GM12878 (cell line): Measurements from ENCODE around the gene SEMA5B. TPM values are rescaled to one million over a fixed set of nuclear protein-coding genes. Genes with fewer than 3 reads are reported as not detected.

Source experiments
- BACH1 ChIP-seq: fragments of 450-650 bp; IDR thresholded peaks from 2 replicates; pipeline ENCODE4 v1.6.1; 2017; ENCODE audit warnings: mild to moderate bottlenecking, borderline replicate concordance
- CEBPZ ChIP-seq: fragments of 150-350 bp; IDR thresholded peaks from 2 replicates; pipeline ENCODE4 v1.6.1; 2016; ENCODE audit warnings: low read depth, low read length
- CHD4 ChIP-seq: fragments of 200-600 bp; sonication (generic); IDR thresholded peaks from 2 replicates; pipeline ENCODE4 v1.6.1; 2016; ENCODE audit warnings: mild to moderate bottlenecking
- CUX1 ChIP-seq: IDR thresholded peaks from 2 replicates; pipeline ENCODE4 v1.6.1; 2012; ENCODE audit warnings: improper control_type of control experiment, low read depth, low read length; ENCODE audit not compliant: insufficient replicate concordance
- DPF2 ChIP-seq: fragments of 450-650 bp; IDR thresholded peaks from 2 replicates; pipeline ENCODE4 v1.6.1; 2017; ENCODE audit warnings: mild to moderate bottlenecking
- EGR1 ChIP-seq, 2 experiments: IDR thresholded peaks; 1 replicate in 1 of 2; 2 replicates in 1 of 2; pipeline ENCODE4 v1.6.1; 2011 to 2012; ENCODE audit warnings: low read depth in 2 of 2, low read length in 2 of 2, borderline replicate concordance in 1 of 2, mild to moderate bottlenecking in 1 of 2, moderate library complexity in 1 of 2
- IRF4 ChIP-seq: IDR thresholded peaks from 2 replicates; pipeline ENCODE4 v1.6.1; 2011; ENCODE audit warnings: low read depth, low read length
- NFYB ChIP-seq: IDR thresholded peaks from 2 replicates; pipeline ENCODE4 v1.6.1; 2011; ENCODE audit warnings: low read depth, mild to moderate bottlenecking, low read length, improper control_type of control experiment, moderate library complexity; ENCODE audit not compliant: insufficient read depth
- SRF ChIP-seq, 2 experiments: IDR thresholded peaks; 2 replicates each; pipeline ENCODE4 v1.6.1; 2011; ENCODE audit warnings: low read depth in 2 of 2, low read length in 2 of 2, mild to moderate bottlenecking in 1 of 2, moderate library complexity in 1 of 2
- polyA plus RNA-seq, 11 experiments: library from polyadenylated mRNA; depleted of rRNA in 4 of 11; unstranded in 6 of 11; stranded (reverse) in 5 of 11; fragments of >200 nt; fragmentation: Nextera tagmentation in 4 of 11; fragmentation: Illumina TruSeq in 1 of 11; extraction: Ambion mirVana in 4 of 11; extraction: Trizol in 1 of 11; gene quantifications; 1 replicate in 1 of 11; 2 replicates in 10 of 11; pipeline versions ENCODE4 v1.2.1 to v1.2.3, GENCODE V29; 2011 to 2016; ENCODE audit warnings: inconsistent platforms in 2 of 11, missing spikeins in 2 of 11, low read depth in 1 of 11
- total RNA-seq, 4 experiments: library from RNA; depleted of rRNA in 3 of 4; stranded (reverse); fragments of >200 nt in 3 of 4; fragmentation: Illumina TruSeq in 1 of 4; extraction: Trizol in 1 of 4; gene quantifications; 2 replicates each; pipeline versions ENCODE4 v1.2.1 to v1.2.3, GENCODE V29; 2013 to 2021

The SEMA5B gene
- total and polyA plus RNA-seq, 10 of the 15 experiments (the other 5 are each of a cell fraction or from before 2014, with no cell fraction given), result 0.05 TPM; not detected in 9

- TF ChIP-seq CEBPZ (no peak), DPF2 (no peak), NFYB (no peak), BACH1 (no peak), CUX1 (no peak), IRF4 (no peak), EGR1 (IDR thresholded peaks at IDR 0.05; ENCODE audit: borderline replicate concordance in 1 of 2, low read depth in 2 of 2, low read length in 2 of 2) (no peak), SRF (IDR thresholded peaks at IDR 0.05; ENCODE audit: low read depth in 2 of 2, low read length in 2 of 2) (no peak), CHD4 (no peak)
- TF ChIP-seq, all 136 proteins: peak for 0
Measured at GRCh38 chr3:122893754-122894668, 133.6 kb downstream of the SEMA5B start (continued).
